MV-4-11 (cell line): ENCODE measurements around the gene NFKB1.

ENCODE experiments used
- DNase-seq: peaks from one replicate; lab custom pipeline; 2025; lab: John Stamatoyannopoulos, UW

The NFKB1 gene

DNA sequence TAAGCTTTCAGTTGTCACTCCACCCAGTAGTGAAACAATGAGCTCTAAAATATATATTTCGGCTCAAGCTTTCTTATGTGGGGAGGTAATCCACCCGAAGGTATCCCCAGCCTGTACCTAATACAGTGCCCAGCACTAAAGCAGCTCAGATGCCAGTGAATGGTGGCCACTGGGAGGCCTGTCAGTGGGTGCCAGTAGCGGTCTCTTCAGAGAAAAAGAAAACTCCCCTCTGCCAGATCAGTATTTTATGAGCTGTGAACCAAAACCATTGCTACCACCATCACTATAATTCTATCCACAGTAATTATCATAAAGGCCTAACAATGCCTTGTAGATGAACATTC is 835 bp upstream of the NFKB1 start:
- no peak for DNase-seq

DNA sequence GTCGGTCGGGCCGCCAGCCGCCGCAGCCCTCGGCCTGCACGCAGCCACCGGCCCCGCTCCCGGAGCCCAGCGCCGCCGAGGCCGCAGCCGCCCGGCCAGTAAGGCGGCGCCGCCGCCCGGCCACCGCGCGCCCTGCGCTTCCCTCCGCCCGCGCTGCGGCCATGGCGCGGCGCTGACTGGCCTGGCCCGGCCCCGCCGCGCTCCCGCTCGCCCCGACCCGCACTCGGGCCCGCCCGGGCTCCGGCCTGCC is 213 bp downstream of the NFKB1 start:
- no peak for DNase-seq

DNA sequence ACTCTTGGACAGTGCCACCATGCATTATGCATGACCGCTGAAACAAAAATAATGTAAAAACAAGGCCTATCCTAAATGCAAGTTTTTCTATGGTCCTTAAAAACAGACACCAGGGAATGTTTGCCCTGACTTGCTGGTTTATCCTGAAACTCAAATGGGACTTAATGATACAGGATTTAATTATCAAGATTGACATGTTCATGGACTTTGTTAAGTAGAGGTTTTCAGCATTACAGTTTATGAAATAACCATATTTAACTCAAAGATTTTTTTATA is 1.3 kb downstream of the NFKB1 start:
- DNase-seq, result no peak

DNA sequence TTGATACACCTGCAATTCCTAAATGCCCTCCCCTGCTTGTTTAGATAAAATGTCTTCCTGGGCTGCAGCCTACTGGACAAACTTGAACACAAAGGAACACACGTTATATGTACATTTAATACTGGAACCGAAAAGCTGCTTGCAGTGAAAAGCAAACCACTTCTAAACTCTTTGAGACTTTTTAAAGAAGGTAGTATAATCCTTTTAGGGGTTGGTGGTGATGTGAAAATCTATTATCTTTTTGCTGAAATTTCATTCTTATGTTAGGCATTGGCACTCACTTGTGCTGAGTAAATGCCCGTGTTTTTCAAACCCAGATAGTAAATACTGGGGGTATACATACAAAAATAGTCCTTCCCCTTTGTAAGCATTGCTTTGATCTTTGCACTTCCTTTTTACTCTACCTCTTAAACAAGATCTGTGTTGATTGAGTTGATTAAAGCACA is 2.2 kb downstream of the NFKB1 start:
- no peak for DNase-seq

DNA sequence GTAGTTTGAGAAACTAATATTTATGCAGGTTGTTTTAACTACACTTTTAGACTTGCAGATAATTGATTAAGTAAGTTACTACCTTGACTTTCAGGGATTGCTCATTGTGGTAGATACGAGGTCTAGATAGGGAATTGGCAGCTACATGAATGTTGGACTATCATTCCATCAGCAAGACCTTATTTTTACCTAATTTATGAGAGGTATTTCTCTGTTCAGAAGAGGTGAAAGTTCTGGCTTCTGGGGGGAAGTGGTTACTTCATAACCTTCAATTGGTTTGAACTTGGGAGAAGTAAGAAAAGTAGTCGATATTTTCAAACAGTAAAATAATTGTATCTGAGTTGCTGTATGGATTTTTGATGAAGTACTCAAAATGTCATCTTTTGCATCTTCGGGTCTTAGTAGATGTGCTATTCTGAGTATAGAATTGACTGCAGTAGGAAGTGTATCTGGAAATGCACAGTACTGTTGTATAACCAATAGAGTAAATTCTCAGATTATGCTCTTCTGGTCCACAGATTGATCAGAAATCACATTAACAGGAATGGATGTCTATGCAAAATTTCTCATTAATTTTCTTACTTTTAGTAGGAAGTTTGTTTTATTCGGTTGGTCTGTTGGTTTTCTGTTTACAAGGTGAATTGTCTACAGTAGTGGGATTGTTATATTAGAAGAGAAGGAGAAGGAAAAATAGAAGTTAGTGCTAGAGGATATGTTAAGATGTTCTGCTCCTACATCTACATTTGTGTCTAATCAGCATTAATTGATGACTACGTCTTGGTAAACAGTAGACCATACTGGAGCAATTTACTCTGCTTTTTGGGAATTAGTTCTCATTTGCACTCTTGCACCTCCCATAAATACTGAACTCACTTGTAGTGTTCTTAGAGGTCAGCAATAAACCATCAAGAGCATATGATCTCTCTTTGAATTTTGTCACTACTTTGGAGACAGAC is 3.0 kb downstream of the NFKB1 start:
- DNase-seq, result no peak

DNA sequence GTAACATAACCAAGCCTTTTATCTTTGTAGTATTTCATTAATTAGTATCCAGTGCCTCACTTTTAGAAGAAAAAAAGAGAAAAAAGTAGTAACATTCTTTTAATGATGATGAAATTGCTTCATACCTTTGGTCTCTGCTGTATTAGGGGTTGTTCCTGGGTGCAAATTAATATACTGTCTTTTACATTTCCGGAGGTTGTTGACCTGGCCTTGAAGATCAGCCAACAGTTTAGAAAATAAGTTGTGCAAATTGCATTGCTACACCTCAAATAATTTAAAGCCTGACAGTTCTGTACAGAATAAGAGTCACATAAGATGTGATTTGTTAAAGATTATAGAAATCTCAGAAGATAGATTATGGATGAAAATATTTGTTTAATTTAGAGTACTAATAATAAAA is 3.8 kb downstream of the NFKB1 start:
- DNase-seq, result no peak

DNA sequence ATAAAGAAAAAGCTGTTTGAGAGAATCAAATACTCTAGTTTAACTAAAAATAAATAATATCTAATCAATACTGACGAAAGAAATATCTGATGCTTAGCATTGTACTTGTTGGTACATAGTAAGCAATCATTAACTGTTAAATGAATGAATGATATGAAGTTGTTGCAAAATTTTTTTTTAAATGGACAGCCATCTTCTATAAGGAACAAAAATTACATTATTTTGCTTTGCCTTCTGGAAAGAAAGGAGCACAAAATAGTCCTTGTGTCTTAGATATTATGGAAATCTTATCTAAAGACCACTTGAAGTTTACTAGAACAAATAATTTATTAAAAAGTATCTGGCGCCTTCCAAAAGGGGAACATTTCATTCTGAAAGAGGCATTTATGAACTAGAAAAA is 4.5 kb downstream of the NFKB1 start:
- no peak for DNase-seq

DNA sequence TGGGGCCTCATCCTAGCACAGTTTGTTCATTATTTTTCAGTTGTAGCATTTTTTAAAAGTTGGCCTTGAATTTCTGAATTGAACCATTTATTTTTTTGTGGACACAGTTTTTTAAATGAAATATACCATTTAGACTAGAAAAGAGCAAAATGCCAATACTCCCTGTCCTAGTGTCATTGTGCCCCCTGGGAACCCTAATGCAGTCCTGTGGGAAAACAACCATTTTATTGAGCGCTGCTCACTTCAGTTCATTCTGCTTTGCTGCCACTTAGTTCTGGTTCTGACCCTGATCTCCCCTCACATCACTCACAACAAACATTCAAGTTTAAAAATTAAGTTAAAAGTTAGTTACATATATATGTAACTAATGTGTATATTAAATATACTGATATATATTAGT is 5.4 kb downstream of the NFKB1 start:
- DNase-seq, result no peak

DNA sequence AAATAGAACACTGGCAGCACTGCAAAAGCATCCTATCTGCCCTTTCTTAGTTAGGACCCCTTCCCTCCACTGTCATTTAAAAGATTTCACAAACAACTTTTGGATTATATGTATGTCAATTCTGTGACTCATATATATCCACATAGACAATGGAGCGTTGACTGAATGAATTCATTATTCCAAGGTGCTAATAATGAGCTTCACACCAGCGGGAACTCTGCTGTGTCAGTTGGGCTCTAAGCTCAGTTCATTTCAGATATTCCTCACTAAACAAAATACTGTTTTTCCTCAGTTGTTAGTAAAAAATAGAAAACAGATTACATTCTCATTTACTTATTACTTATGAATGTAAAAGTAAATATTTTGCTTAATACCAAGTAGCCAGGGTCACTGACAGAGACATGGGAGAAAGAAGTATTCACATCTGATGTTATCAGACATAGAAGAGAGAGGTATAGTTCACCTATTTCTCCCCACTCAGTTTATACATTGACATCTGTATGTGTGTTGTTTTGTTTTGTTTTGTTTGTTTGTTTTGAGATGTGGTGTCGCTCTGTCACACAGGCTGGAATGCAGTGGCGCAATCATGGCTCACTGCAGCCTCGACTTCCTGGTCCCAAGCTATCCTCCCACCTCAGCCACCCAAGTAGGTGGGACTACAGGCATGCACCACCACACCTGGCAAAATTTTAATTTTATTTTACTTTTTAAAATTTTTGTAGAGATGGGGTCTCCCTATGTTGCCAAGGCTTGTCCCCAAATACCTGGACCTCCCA is 10.9 kb downstream of the NFKB1 start:
- DNase-seq, result no peak

DNA sequence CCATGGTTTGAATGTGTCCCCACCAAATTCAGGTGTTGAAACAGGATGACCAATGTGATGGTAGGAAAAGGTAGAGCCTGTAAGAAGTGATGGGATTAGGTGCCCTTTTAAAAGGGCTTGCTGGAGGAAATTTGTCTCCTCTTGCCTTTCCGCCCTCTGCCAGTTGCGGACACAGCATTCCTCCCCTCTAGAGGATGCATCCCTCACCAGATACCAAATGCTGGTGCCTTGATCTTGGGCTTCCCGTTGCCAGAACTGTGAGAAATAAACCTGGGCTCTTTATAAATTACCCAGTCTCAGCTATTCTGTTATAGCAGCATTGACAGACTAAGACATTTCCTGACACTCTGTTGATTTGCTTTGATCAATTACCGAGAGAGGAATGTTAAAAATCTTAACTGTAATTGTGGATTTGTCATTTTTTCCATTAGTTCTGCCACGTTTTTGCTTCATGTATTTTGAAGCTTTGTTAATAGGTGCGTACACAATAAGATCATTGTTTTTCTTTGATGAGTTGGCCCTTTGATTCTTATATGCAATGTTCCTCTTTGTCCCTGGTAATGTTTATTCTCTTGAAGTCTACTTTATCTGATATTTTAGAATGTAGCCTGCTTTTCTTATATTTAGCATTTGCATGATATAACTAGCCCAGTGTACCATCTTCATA is 13.3 kb downstream of the NFKB1 start:
- no peak for DNase-seq

DNA sequence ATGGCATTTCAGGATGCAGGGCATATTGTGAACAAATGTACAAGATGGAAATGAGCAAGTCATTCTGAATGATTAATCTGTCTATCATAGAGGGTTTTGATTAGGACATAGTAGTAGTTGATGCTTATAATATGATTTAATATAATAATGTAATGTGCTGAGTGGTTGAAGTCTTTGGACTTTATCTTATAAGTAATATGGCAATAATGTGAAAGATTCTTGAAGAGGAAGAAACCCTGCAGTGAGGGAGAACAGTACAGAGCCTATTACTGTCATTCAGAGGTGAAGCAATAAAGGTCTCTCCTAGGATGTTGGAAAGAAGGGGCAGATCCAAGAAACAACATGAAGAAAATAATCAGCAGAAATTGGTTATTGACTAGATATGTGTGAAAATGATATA is 16.6 kb downstream of the NFKB1 start:
- no peak for DNase-seq

DNA sequence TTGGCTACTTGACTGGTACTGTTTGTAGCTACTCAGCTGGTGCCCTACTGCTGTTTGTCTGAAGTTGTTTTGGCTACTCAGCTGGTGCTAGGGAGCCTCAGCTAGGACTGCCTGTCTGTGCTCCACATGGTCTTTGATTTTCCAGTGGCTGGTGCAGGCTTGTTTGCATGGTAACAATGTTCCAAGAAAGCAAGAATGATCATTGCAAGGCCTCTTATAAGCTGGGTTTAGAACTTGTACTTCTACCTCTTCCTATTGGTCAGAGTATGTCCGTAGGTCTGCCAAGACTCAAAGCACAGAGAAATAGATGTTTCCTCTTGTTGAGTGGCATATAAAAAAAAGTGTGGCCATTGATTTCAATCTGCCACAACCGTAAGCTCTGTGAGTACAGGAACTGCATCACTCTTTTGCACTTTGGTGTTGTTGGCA is 17.6 kb downstream of the NFKB1 start:
- no peak for DNase-seq

DNA sequence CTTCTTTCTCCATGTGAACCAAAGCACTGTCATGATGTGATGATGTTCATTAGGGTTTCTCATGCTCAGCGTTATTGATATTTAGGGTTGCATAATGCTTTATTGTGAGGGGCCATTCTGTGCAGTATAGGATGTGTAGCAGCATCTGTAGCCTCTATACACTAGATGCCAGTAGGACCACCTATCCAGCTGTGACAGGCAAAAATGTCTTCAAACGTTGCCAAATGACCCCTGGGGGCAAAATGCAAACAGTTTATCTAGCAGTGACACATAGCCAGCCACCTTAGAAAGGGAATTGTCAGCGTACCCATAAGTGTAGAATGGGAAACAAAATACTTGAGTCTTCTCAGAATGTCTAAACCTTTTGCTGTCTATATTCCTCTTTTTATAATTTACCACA is 18.8 kb downstream of the NFKB1 start:
- DNase-seq, result no peak

DNA sequence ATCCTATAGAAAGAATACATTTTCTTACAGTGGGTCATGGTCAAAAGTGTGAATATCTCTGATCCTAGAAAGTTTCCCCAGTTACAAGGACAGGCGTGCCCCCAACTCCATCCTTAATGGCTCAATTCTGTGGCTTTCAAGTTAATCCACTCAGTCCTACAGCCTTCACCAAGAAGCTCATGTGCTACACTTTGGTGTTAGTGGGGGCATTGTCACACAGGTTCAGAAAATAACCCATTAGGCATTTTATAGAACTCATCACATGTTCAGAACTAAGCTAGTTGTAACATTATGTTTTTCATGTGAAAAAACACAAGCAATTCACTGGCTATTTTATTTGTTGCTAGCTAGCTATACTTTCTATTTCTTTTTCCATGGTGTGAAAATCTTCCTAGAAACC is 20.4 kb downstream of the NFKB1 start:
- no peak for DNase-seq

DNA sequence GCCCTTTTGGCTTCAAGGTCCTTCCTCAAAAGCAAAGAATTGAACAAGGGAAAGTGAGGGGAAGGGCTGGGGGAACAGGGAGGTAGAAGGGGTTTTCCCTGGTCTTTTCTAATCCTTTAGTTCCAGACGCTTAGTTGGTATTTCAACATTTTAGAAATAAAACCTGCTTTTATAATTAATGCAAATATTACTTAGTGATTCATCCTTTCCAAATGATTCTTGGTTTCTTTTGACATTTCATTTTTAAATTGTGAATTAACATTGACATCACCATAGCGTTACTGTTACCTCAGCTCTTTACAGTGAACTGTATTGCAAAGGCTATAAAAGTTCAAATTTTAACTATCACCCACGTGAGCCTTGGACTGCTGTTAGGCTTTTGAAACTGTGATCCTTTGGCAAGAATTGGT is 20.9 kb downstream of the NFKB1 start:
- DNase-seq, result no peak

DNA sequence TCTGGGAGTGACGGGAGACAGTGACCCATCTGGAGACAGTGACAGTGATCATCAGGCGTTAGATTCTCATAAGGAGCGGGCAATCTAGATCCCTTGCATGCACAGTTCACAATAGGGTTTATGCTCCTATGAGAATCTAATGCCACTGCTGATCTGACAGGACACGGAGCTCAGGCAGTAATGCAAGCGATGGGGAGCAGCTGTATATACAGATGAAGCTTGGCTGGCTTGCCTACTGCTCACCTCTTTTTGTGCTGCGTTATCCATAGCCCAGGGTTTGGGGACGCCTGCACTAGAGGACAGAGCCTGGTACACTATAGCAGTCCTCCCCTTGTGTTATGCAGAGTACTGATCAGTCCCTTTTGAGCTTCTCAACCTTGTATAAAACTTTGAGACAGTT is 23.5 kb downstream of the NFKB1 start:
- DNase-seq, result no peak

DNA sequence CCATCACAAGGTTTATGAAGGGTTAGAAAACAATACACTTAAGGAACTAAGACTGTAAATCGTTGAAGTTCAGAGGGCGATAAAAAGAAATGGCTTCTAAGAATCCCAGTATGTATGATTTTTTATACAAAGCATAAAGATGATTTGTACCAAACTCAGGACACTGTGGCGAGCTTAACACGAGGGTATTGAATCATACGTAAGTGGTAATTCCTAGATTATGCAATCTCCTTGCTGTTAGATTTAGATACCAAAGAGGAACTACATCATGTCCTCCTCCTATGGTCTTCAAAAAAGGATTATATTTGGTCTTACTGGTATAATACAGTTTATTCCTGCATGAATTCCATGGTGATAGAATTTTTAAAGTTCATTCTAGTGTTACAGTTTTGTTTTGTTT is 23.9 kb downstream of the NFKB1 start:
- DNase-seq, result peak; percentile 92

DNA sequence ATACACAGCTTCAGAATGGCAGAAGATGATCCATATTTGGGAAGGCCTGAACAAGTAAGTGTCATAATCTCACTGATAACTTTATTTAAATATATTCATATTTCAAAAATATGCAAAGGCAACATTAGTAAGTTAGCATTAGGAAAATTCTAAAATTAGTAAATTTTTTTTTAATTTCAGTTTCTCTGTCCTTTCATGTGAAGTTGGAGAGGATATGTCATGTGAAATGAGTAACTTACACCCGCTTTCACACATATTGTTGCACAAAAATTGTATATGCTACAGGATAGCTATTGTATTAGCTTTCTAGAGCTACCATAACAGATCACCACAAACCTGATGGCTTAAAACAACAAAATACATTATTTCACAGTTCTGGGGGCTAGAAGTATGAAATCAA is 24.3 kb downstream of the NFKB1 start:
- no peak for DNase-seq

DNA sequence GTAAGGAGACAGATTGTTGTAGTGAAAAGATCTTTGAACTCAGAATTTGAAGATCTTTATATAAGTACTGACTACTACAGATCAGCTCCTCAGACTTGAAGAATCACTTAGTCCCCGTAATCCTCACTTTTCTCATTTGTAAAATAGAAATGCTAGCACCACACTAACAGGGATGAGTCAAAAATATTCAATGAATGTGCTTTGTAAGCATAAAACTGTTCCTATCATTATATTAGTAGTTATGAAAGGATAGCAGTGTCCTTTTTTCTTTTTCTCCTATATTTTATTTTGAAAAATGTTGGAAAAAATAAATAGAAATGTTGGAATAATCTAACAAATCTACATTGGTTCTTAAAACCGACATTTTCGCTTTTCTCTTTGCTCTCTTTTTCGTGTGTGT is 25.4 kb downstream of the NFKB1 start:
- no peak for DNase-seq

DNA sequence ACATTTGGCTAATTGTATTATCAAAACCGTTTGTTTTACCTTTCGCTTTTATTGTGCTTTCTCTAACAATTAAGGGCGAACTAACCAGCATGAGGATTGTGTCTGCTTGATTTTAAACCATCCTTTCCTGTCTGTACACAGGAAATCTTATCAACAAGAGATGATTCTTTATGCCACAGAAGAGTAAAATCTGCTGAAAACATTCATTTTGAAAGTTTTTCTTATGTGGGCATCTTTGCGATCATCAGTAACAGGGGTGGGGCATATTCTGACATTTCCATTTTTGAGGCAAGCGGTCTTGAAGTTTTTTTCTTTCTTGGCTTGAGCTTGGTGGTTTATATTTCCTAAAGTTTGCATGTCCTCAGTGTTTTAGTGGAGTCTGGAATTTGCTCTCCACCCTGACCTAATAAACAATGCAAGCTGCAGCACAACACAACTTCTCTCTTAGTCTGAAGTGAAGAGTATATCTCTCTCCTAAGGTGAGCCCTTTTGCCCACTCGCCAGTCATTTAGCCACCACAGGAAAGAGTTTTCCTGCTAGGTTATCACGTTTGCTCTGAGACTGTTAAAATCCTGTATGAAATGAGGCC is 26.6 kb downstream of the NFKB1 start:
- DNase-seq, result no peak

DNA sequence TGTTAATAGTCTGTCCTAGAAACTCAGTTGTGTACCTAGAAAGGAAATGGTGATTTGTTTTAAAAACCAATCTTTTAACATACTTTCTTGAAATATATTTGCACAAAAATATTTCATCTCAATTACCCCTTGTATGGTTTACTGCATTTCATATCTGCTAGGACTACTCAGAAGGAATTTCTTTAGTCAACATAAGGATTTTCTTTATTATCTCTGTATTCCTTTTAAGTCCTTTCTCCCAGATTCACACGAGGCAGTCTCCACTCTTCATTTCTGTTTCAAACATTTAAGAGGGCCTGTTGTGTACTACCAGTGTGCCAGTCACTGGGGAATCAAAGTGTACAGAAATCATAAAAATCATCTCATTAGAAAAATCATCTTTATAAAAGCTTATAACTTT is 28.8 kb downstream of the NFKB1 start:
- DNase-seq, result no peak

DNA sequence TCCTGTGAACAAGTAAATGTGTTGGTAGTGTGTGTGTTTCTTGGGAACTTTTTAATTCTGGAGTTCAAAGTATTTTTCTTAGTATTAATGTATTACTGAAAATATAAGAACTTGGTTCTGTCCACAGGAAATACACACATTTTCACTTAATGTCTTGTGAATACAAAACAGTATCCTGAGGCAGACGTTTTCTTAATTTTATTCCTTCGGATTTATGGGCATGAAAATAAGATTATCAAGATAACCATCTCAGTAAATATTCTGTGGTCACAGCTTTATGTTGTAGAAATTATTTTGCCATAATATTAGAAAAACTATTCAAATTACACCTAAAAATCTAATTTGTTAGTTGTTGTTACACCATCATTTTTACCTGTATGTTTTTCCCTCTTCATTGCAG is 29.8 kb downstream of the NFKB1 start:
- DNase-seq, result no peak

DNA sequence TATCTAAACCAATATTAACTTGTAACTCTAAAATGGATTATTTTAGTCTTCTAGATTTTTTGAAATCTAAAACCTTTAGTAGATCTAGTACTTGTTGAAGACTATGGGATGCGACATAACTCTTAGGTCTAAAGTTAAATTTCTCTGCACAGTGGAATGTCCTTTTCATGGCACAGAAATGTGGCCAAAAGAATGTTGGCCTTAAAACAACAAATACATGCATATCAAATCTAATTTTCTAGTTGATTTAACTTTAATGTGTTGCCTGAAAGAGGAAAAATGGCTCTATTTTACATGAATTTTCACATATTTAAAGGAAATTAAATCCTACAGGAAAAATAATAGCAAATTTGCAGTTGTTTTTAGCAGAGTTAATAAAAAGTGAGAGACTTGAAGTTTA is 30.3 kb downstream of the NFKB1 start:
- no peak for DNase-seq
